Mononuclear cell (primary cell): ENCODE data around the gene SNU13. TPM values are rescaled to one million over a fixed set of nuclear protein-coding genes. Genes with fewer than 3 reads are reported as not detected.
"Not testable (repeated sequence)": the region's sequence is repeated elsewhere in the genome, so short reads cannot be mapped to it uniquely, and the experiment has no call there.

Source experiments
- H3K27me3 ChIP-seq: 2 replicates; pipeline ENCODE4 v1.6.0; 2011; ENCODE audit warnings: low read length, control low read depth; ENCODE audit not compliant: insufficient read depth
- H3K4me1 ChIP-seq: 2 replicates; pipeline ENCODE4 v1.5.1; 2011; ENCODE audit warnings: mild to moderate bottlenecking, low read length, control low read depth; ENCODE audit not compliant: insufficient read depth
- H3K4me3 ChIP-seq: 2 replicates; pipeline ENCODE4 v1.5.1; 2011; ENCODE audit warnings: mild to moderate bottlenecking, low read length, moderate library complexity
- H3K9me3 ChIP-seq: 2 replicates; pipeline ENCODE4 v1.5.1; 2011; ENCODE audit warnings: low read depth, mild to moderate bottlenecking, control low read depth, low read length
- total RNA-seq: library from RNA; depleted of rRNA; stranded (reverse); fragments of >200 nt; gene quantifications from one replicate; pipeline ENCODE4 v1.2.3, GENCODE V29; 2012

The SNU13 gene
- total RNA-seq, 1 donor, result 66.3 TPM

- Histone ChIP-seq H3K4me1 (peaks cover 22% of the 10 kb centered on the region), H3K9me3 (no peaks in the 10 kb centered on the region), H3K4me3 (no peak overlapping the region), H3K27me3 (no peaks in the 10 kb centered on the region)
Observed at GRCh38 chr22:41690476-41690875, 1.8 kb upstream of the SNU13 start.

GRCh38 chr22:41687901-41688364, 734 bp downstream of the SNU13 start:
- H3K4me3 ChIP-seq, result peak overlapping the region; percentile 97
- no peaks in the 10 kb centered on the region for H3K9me3 ChIP-seq
- H3K27me3 ChIP-seq, result no peaks in the 10 kb centered on the region
- H3K4me1 ChIP-seq, result peaks cover 26% of the 10 kb centered on the region

- not testable (repeated sequence) for H3K4me3 ChIP-seq, H3K9me3 ChIP-seq
Observed at GRCh38 chr22:41686890-41687289, 1.8 kb downstream of the SNU13 start.

GRCh38 chr22:41684194-41684593, 4.5 kb downstream of the SNU13 start:
- Histone ChIP-seq H3K4me3 (no peak overlapping the region), H3K4me1 (peaks cover 28% of the 10 kb centered on the region), H3K9me3 (no peaks in the 10 kb centered on the region), H3K27me3 (no peaks in the 10 kb centered on the region)

More at GRCh38 chr22:41686890-41687289, 1.8 kb downstream of the SNU13 start:
- peaks cover 27% of the 10 kb centered on the region for H3K4me1 ChIP-seq
- H3K27me3 ChIP-seq, result not testable (repeated sequence)

- H3K4me1 ChIP-seq, result peaks cover 25% of the 10 kb centered on the region
- H3K9me3 ChIP-seq, result no peaks in the 10 kb centered on the region
- H3K4me3 ChIP-seq, result no peak overlapping the region
- no peaks in the 10 kb centered on the region for H3K27me3 ChIP-seq
Observed at GRCh38 chr22:41683616-41684015, 5.1 kb downstream of the SNU13 start.

- Histone ChIP-seq H3K9me3 (no peaks in the 10 kb centered on the region), H3K4me1 (peaks cover 22% of the 10 kb centered on the region), H3K27me3 (no peaks in the 10 kb centered on the region), H3K4me3 (no peak overlapping the region)
Observed at GRCh38 chr22:41683052-41683451, 5.6 kb downstream of the SNU13 start.

GRCh38 chr22:41682033-41682807, 6.4 kb downstream of the SNU13 start:
- Histone ChIP-seq H3K4me1 (peaks cover 15% of the 10 kb centered on the region), H3K4me3 (peak overlapping the region; percentile 62), H3K9me3 (no peaks in the 10 kb centered on the region), H3K27me3 (no peaks in the 10 kb centered on the region)

- peak overlapping the region; percentile 62 for H3K4me3 ChIP-seq
Observed at GRCh38 chr22:41681616-41682015, 7.1 kb downstream of the SNU13 start.

GRCh38 chr22:41676134-41676533, 12.5 kb downstream of the SNU13 start:
- no peaks in the 10 kb centered on the region for H3K27me3 ChIP-seq
- H3K9me3 ChIP-seq, result no peaks in the 10 kb centered on the region
- H3K4me1 ChIP-seq, result no peaks in the 10 kb centered on the region
- H3K4me3 ChIP-seq, result no peak overlapping the region

More at GRCh38 chr22:41681616-41682015, 7.1 kb downstream of the SNU13 start:
- Histone ChIP-seq H3K9me3 (no peaks in the 10 kb centered on the region), H3K27me3 (no peaks in the 10 kb centered on the region), H3K4me1 (peaks cover 9% of the 10 kb centered on the region)

GRCh38 chr22:41674846-41675340, 13.8 kb downstream of the SNU13 start:
- no peaks in the 10 kb centered on the region for H3K9me3 ChIP-seq
- no peaks in the 10 kb centered on the region for H3K27me3 ChIP-seq
- no peak overlapping the region for H3K4me3 ChIP-seq
- H3K4me1 ChIP-seq, result no peaks in the 10 kb centered on the region

GRCh38 chr22:41672780-41673509, 15.7 kb downstream of the SNU13 start:
- no peaks in the 10 kb centered on the region for H3K4me1 ChIP-seq
- no peaks in the 10 kb centered on the region for H3K27me3 ChIP-seq
- H3K9me3 ChIP-seq, result no peaks in the 10 kb centered on the region
- no peak overlapping the region for H3K4me3 ChIP-seq

- H3K4me3 ChIP-seq, H3K4me1 ChIP-seq, H3K9me3 ChIP-seq, H3K27me3 ChIP-seq: not testable (repeated sequence)
Observed at GRCh38 chr22:41672096-41672495, 16.6 kb downstream of the SNU13 start.

GRCh38 chr22:41668971-41669911, 19.4 kb downstream of the SNU13 start:
- peaks cover 12% of the 10 kb centered on the region for H3K4me1 ChIP-seq
- H3K27me3 ChIP-seq, result no peaks in the 10 kb centered on the region
- no peaks in the 10 kb centered on the region for H3K9me3 ChIP-seq
- no peak overlapping the region for H3K4me3 ChIP-seq

- Histone ChIP-seq H3K9me3 (no peaks in the 10 kb centered on the region), H3K27me3 (no peaks in the 10 kb centered on the region), H3K4me1 (peaks cover 12% of the 10 kb centered on the region), H3K4me3 (no peak overlapping the region)
Observed at GRCh38 chr22:41664951-41665350, 23.7 kb downstream of the SNU13 start.
